ENCODE measurements around the gene KCNQ2.

The KCNQ2 gene

DNA sequence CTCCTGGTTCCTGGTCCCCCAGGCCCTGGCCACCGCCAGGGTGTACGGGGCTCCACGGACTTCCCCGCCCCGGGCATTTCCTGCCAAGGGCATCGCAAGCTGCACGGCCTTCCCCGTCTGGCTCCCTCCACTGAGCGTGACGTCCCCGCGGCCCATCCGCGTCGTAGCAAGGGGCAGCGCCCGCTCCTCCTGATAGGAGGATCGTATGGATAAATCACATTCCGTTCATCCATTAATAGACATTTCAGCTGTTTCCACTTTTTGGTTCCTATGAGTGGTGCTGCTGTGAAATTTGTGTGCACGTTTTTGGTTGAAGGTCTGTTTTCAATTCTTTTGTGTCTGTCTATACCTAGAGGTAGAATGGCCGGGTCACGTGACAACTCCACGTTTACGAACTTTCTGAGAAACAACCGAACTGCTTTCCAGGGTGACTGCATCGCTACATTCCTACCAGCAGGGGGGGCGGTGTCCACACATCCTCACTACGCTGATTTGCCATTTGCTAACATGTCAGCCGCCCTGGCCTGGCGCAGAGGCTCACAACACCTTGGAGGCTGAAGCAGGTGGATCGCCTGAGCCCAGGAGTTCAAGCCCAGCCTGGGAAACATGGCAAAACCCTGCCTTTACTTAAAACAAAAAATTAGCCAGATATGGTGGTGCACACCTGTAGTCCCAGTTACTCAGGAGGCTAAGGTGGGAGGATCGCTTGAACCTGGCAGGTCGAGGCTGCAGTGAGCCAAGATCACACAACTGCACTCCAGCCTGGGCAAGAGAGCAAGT is 37.7 kb downstream of the KCNQ2 start:
- peak; percentile 69 to 70 for DNase-seq (ENCODE audit: low read depth in 2 of 2)

DNA sequence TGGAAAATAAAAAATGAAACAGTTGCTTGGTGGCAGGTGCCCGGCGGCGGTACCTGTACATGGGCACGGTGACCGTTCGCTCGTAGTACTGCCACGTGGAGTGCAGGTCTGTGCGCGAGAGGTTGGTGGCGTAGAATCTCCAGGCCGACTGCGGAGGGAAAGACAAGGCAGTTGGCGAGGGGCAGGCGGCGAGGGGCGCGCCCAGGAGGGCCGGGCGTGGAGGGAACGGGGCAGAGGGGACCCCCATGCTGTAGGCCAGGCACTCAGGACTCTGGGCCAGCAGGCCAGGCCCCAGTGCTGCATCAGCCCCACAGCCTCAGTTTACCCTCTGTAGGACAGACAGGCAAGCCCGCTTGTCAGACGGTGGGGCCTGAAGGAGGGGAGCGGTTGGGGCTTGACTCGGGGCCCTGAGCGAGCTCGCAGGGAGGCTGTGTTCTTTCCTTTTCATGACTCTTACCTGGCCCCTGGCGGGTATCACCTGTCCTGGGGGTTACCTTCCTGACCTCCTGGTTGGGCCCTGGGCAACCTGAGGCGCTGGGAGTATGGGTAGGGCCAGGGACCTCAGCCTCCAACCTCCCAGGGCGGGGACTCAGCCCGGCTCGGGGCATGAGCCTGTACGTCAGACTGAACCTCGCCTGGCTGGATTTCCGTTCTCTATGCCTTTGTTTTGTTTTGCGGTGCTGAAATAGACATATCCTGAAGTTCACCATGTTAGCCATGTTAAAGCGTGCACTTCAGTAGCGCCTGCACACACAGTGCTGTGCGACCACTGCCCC is 38.5 kb downstream of the KCNQ2 start:
- no peak for DNase-seq (ENCODE audit: low read depth in 2 of 2)

DNA sequence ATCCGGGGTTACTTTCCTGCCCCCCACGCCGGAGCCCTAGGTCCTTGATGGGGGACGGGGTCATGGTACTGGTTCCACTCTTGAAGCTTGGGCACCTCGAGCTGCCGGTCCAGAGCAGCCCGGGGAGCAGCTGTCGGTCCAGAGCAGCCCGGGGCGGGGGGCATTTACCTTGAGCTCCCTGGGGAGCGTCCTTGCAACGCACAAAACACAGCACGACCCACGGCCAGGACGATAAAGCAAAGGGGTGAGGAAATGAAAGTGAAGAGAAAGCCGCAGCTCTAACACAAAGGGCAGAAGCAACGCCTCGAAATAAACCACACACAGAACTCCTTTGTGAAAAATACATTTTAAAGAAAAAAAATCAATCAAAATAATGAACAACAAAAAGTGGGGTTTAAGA is 39.1 kb downstream of the KCNQ2 start:
- no peak for DNase-seq (ENCODE audit: low read depth in 2 of 2)

DNA sequence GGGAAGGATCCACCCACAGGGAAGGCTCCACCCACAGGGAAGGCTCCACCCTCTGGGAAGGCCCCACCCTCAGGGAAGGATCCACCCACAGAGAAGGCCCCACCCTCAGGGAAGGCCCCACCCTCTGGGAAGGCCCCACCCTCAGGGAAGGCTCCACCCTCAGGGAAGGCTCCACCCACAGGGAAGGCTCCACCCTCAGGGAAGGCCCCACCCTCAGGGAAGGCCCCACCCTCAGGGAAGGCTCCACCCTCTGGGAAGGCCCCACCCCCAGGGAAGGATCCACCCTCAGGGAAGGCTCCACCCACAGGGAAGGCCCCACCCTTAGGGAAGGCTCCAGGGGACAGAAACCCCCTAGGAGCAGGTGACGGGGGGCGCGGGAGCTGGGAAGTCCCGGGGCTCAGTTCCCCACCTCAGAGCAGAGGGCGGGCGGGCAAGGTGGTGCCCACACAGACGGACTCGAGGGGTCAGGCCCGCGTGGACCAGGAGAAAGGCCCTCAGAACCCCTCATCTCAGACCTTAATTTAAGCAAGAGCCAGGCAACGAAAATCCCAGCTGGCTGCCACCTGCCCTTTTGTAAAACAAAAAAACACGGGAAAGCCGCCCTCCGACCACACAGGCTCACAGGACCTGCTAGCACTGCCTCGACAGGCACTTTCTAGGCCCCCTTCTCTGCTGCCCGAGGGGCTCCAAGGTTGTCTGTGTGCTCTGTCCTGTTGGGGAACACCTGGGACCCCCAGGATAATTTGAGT is 39.7 kb downstream of the KCNQ2 start:
- DNase-seq (ENCODE audit: low read depth in 2 of 2), result no peak

DNA sequence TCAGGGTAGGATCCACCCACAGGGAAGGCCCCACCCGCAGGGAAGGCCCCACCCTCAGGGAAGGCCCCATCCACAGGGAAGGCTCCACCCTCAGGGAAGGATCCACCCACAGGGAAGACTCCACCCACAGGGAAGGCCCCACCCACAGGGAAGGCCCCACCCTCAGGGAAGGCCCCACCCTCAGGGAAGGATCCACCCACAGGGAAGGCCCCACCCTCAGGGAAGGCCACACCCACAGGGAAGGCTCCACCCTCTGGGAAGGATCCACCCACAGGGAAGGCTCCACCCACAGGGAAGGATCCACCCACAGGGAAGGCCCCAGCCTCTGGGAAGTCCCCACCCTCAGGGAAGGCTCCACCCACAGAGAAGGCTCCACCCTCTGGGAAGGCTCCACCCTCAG is 40.5 kb downstream of the KCNQ2 start:
- DNase-seq (ENCODE audit: low read depth in 2 of 2), result no peak

DNA sequence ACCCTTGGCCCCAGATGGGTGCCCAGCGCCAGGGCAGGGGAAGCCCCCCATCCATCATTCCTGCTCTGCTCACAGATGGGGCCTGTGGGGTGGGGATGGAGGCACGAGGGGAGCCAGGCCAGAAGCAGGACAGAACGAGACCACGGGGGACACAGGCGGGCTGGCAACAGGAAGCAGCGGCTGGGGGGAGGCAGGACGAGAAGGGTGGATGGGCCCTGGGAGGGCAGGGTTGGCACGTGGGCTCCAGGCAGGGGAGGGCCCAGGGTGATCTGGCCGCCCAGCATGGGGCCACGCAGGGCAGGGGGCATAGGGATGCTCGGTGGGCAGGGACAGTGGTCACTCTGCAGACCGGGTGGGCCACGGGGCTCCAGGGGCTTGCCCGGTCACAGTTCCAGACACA is 41.6 kb downstream of the KCNQ2 start:
- DNase-seq (ENCODE audit: low read depth in 2 of 2), result no peak

DNA sequence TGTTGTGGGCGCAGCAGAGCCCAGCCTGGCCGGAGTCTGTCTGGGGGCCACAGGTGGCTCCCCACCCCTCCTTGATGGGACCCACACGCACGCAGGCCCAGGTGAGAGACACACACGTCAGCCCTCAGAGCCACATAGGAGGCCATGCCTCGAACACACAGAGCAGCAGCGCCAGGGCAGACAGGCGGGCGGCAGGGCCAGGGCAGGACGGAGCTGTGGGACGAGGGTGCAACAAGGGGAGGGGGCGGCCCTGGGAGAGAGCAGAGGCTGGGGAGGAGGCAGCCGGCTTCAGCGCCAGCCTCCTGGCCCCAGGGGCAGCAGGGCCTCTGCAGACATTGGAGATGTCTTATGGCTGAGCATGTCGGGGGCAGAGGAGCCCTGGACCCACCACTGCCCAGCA is 42.5 kb downstream of the KCNQ2 start:
- DNase-seq (ENCODE audit: low read depth in 2 of 2), result no peak

DNA sequence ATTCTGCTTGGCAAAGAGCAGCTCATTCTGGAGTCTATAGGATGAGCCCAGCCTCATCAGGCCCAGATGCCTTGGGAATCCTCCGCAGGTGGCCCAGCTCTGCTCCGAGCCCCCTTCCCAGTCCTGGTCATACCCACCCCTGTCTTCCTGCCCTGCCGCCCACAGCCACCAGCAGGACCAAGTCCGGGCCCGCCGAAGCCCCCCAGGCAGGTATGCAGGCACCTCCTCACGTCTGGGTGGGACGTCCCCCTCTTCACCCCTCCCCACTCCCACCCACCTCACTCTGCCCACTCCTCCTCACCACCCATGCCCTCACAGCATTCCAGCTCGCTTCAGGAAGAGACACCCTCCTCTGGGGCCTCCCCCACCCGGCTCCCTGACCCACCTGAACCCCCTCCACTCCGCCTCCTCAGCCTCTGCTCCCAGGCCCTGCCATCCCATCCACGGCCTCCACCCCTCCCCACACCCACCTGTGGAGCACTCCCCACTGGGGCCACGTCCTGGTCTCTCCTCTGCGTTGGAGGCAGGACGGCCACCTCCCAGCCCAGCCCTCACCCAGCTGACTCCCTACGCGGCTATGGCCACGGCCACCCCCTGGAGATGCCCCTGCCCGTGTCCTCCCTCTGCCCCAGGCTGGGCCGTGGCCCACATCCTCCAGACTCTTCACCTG is 43.4 kb downstream of the KCNQ2 start:
- DNase-seq (ENCODE audit: low read depth in 2 of 2), result no peak

DNA sequence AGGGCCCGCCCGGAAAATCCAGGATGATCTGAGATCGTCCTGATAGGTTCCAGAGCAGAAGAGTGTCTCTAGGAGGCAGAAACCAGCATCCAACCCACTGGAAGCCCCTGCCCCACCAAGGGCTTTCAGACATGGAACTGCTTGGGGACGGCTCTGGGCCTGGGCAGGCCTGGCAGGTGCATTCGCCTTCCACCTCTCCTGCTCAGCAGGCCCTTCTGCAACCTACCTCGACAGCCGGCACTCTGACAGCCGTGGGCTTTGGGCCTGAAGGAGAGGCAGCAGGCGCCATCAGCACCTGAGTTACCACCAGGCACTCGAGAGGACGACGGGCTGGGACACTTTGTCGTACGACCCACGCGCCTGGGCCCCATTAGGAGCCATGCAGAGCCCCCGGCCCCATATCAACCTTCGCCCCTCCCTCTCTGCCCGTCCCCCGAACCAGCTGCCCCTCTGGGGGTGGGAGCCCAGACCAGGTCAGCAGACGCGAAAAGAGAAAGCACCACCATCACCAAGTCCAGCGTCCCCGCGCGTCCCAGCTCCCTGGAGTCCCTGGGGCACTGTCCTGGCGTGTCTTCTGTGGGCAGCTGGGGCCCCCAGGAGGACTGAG is 44.6 kb downstream of the KCNQ2 start:
- DNase-seq (ENCODE audit: low read depth in 2 of 2), result no peak

DNA sequence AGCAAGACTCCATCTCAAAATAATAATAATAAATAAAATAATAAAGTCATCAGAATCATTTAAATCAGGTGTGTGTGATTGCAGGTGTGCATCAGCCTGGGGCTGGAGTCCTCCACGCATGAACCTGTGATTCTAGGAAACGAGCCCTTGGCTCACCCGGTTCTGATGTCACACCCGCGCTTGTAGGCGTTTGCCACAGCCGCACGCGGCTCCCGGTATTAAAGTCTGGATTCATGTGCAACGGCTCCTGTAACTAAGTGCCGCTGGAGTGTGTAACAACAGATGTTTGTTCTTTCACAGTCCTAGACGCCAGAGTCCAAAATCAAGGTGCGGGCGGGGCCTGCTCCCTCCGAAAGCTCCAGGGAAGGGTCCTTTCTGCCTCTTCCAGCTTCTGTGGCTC is 45.2 kb downstream of the KCNQ2 start:
- no peak for DNase-seq (ENCODE audit: low read depth in 2 of 2)

DNA sequence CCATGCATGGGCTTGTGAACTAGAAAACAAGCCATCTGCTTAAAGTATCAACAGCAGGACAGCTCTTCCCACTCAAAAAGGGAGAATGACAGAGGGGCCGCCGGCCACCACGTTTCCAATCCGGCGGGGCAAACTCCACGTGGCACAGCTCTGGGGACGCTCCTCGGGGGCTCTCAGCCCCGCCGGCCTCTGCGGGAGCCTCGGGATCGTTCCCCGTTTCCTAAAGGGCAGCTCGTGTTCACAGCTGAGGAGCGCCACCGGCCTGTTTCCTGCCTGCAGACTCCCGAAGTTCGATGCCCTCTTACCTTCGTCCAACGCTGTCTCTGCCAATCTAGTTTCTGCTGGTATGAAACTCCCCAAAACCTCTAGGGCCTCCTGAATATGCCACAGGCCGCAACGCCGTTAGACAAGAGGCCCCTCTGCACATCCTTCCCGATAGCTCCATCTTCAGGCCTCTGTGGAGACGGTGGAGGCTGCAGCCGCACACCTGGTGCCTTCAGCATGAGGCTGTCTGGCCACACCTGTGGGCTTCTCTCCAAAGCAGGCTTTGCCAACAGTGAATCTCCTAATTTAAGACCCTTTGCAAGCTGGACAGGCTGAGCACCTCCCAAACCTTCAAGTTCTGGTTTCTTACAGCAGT is 46.5 kb downstream of the KCNQ2 start:
- DNase-seq (ENCODE audit: low read depth in 2 of 2), result no peak

DNA sequence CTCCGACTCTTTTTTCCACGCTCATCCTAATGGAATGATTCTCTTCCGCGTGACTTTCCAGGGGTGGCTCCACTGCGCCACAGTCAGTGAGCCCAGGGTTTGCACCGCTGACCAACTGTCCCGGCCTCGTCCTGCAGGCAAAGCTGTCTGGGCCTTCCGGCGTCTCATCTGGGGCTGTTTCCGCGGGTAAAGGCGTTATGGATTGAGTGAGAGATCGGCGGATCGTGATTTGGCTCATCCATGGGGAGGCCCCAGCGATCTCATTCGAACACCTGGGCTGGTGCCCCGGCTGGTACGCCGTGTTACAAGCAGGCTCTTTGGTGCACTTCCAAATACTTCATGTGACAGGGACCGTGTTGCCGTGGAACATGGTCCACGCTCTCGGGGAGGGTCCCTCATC is 47.8 kb downstream of the KCNQ2 start:
- DNase-seq (ENCODE audit: low read depth in 2 of 2), result no peak

DNA sequence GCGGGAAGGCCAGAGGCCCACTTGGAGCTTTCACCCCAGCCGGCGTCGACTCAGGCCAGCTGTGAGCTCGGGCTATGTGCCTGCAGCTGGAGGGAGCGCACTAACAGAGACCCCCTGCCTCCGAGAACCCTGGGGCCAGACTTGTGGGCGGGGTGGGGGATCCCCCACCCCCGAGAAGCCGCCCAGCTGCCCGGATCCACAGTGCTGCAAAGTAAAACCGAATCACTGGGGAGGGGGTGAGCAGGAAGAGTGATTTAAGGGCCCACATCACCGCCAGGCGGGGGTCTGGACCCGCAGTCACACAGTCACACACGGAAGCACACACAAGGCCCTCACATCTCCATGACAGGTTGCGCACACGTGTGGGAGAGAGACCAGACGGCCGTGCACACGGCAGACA is 48.7 kb downstream of the KCNQ2 start:
- DNase-seq (ENCODE audit: low read depth in 2 of 2), result no peak

DNA sequence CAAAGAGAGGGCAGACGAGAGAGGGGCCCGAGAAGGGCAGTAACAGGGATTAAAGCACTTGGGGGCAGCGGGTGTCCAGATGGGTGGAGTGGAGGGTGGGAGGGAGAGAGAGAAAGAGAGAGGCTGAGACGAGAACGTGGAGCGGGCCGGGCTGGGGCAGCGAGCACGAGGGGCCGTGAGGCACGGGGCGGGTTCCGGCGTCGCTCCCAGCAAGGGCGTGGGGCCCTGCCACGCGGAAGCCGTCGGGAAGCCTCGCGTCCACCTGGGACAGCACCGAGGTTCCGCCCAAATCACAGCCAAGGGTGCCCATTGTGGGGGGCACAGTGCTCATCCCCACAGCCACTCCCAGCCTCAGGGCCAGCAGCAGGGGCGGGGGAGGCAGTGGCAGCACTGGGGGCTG is 49.8 kb downstream of the KCNQ2 start:
- DNase-seq (ENCODE audit: low read depth in 2 of 2), result no peak

DNA sequence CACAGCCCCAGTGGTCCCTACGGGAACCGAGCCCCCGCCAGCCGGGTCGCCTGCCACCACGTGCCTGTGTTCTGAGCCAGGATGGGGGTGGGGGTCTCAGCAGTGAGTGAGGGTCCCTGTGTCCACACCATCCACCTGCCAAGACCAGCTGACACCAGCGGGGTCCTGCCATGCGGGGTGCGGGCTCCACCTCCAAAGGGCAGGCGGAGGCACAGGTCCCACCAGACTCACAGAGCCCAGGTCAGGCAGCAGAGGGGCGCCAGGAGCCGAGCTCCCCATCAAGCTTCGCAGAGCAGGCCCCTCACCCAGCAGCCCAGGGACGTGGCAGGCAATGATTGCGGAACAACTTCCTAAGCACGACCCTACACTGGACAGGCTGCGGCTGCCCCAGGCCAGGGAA is 50.5 kb downstream of the KCNQ2 start:
- no peak for DNase-seq (ENCODE audit: low read depth in 2 of 2)

DNA sequence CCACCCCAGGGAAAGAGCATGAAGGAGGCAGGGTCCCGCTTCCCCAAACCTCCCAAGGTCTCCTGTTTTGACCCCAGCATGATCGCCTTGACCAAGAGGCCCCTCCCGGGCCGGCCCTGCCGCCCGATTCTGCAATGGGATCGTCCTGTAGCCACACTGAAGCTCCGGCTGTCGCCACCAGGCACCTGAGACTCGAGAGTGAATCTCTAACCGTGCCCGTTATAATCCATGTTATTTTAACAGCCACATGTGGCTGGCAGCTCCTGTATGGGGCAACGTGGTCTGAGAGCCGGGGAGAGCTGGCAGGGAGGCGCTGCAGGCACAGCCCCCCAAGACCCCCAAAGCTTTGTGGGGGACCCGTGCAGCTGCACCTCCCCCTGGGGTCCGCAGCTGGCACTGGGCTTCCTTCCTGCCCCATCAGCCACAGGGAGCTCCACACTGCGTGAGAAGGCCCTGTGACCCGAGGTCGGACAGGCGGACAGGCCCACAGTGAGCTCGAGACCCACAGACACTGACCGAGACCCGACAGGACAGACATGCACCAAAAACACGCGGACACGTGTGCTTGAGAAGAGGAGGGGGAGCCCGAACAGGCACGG is 51.3 kb downstream of the KCNQ2 start:
- no peak for DNase-seq (ENCODE audit: low read depth in 2 of 2)

DNA sequence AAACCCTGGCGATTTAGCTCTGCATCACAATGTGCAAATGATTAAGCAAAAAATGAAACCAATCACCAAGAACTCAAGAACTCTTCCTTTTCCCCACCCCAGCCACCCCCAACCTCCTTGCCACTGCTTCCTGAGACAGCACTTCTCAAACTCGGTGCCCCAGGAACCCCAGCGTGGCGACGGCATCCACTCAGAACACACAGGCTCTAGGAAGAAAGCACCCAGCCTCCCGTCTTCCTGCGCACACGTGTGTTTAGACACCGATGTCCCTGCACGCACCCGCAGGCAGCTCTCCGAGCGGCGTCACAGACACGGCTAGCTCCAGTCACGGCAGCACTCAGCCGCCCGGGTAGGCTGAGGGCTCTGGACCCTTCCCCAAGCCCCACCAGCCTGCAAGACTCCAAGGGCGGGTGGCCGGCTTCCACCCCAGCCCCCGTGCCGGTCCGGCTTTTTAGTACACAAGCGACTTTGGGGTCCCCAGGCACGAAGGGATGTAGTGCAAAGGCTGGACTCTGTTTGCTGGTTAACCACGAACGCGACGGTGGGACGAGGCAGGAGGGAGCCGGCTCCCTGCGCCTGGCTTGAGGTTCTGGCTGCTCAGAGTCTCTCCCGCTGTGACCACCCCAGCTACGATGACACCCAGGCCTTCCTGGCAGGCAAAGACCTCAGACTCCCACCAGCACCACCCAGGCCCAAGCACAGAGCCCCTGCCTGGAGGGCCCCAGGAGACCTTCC is 51.9 kb downstream of the KCNQ2 start:
- no peak for DNase-seq (ENCODE audit: low read depth in 2 of 2)

DNA sequence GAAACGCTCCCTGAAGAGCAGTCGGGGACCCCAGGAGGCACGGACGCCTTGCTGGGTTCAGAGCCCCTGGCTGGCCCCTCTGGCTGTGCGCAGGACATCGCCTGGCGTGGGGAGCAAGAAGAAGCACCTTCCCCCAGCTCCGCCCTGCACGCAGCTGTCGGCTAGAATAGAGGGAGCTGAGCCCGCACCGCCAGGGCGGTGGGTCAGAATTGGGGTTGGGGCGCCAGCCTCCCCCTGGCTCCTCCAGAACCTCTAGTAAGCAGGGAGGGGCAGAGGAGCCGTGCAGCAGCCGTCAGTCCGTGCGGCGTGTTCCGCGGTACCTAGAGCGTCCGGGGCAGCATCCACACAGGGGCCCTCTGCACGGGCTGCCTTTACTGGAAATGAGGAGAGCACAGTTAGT is 53.2 kb downstream of the KCNQ2 start:
- DNase-seq (ENCODE audit: low read depth in 2 of 2), result no peak

DNA sequence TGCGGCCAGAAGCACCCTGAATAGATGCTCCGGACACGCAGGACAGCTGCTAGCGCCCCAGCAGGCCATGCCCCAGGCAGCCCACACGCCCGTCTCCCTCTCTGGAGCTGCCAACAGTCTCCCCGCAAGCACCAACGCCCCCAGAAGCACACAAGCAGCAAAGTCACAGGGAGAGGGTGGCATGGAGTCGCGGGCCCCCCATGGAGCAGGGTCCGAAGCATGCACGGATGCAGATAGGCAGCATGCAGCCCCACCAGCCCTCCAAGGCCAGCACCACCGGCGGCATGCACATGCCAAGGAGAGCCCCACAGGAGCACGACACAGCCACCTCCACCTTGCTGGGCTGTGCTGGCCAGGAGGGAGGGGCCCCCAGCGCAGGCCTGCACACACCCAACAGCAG is 53.8 kb downstream of the KCNQ2 start:
- DNase-seq (ENCODE audit: low read depth in 2 of 2), result no peak

DNA sequence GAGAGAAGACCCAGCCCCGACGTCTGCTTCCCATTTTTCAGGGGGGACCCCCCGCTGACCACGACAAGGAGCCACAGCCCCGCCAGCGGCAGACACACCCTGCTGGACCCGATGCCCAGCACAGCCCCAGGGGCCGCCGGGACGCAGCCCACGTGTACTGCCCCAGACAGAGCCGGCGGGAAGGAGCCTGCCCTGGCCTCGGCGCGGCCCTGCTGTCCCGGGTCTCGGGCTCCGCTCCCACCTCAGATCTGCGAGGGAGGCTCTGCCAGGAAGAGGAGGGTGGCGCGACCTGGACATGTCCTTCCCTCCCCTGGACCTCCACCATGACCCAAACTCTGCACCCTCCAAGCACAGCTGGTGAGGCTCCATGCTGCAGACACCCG is 54.7 kb downstream of the KCNQ2 start:
- no peak for DNase-seq (ENCODE audit: low read depth in 2 of 2)

Measured in activated CD4-positive, alpha-beta T cell treated with anti-CD3 and anti-CD28 coated beads for 24 hours (primary cell).